Bronchial epithelial cell (primary cell): Measurements from ENCODE around the gene UCMA. TPM values are rescaled to one million over a fixed set of nuclear protein-coding genes. Genes with fewer than 3 reads are reported as not detected.
A peak's percentile ranks its signal among the peaks of the same experiment; 100 is the strongest.
"Not testable (repeated sequence)": the region's sequence is repeated elsewhere in the genome, so short reads cannot be mapped to it uniquely, and the experiment has no call there.

Source experiments
- DNase-seq: peaks from one replicate; pipeline ENCODE4 v3.0.0-alpha.2; 2010; ENCODE audit warnings: low read depth
- FAIRE-seq: peaks from 2 replicates; lab custom pipeline; 2011; peaks lifted over from hg19 to GRCh38; lab: Jason Lieb, UNC
- H3K27me3 ChIP-seq: 2 replicates; pipeline ENCODE4 v1.5.1; 2011; ENCODE audit warnings: low read length; ENCODE audit not compliant: control insufficient read depth, insufficient read depth
- H3K36me3 ChIP-seq: 2 replicates; pipeline ENCODE4 v1.5.1; 2011; ENCODE audit warnings: low read length; ENCODE audit not compliant: control insufficient read depth, insufficient read depth
- H3K4me3 ChIP-seq: 2 replicates; pipeline ENCODE4 v1.5.1; 2011; ENCODE audit warnings: mild to moderate bottlenecking, low read depth, low read length, control low read depth
- CTCF ChIP-seq: IDR thresholded peaks from 2 replicates; pipeline ENCODE4 v1.5.1; 2011; ENCODE audit warnings: mild to moderate bottlenecking, moderate library complexity, low read length, control low read depth, inconsistent platforms; ENCODE audit not compliant: insufficient read depth, severe bottlenecking
- total RNA-seq: library from RNA; depleted of rRNA; stranded (reverse); fragments of >200 nt; gene quantifications from 2 replicates; pipeline ENCODE4 v1.2.1, GENCODE V29; 2014

UCMA gene
- total RNA-seq, 1 donor from 2014 or later: not detected

GRCh38 chr10:13241613-13242012 lies 7.4 kb upstream of the UCMA start:
- H3K36me3 ChIP-seq: no peaks in the 10 kb centered on the region
- H3K27me3 ChIP-seq: peaks cover 2% of the 10 kb centered on the region
- DNase-seq (no peak), FAIRE-seq (no peak)
- H3K4me3 ChIP-seq: no peak overlapping the region
- no peak for TF ChIP-seq CTCF

- H3K27me3 ChIP-seq: peaks cover 2% of the 10 kb centered on the region
- no peak overlapping the region for H3K4me3 ChIP-seq
- DNase-seq: no peak
- FAIRE-seq: no peak
- TF ChIP-seq CTCF: no peak
- H3K36me3 ChIP-seq: no peaks in the 10 kb centered on the region
These were observed 5.7 kb upstream of the UCMA start for GRCh38 chr10:13239923-13240322.

- H3K27me3 ChIP-seq: peaks cover 2% of the 10 kb centered on the region
- no peak for TF ChIP-seq CTCF
- H3K36me3 ChIP-seq: no peaks in the 10 kb centered on the region
- DNase-seq (no peak), FAIRE-seq (no peak)
- no peak overlapping the region for H3K4me3 ChIP-seq
These were observed 4.3 kb upstream of the UCMA start for GRCh38 chr10:13238271-13239077.

- DNase-seq: no peak
- TF ChIP-seq CTCF: no peak
- FAIRE-seq: peak; percentile 13
- Histone ChIP-seq H3K4me3 (no peak overlapping the region), H3K36me3 (no peaks in the 10 kb centered on the region), H3K27me3 (peaks cover 2% of the 10 kb centered on the region)
These were observed 2.5 kb upstream of the UCMA start for GRCh38 chr10:13236638-13237037.

- not testable (repeated sequence) for H3K36me3 ChIP-seq, H3K4me3 ChIP-seq, H3K27me3 ChIP-seq, DNase-seq, FAIRE-seq
These were observed 562 bp upstream of the UCMA start for GRCh38 chr10:13234736-13235135.

GRCh38 chr10:13233358-13233757 lies 816 bp downstream of the UCMA start:
- FAIRE-seq: no peak
- Histone ChIP-seq H3K36me3 (no peaks in the 10 kb centered on the region), H3K27me3 (peaks cover 2% of the 10 kb centered on the region), H3K4me3 (no peak overlapping the region)
- DNase-seq: no peak
- TF ChIP-seq CTCF: no peak
